HFFc6 (cell line): Measurements from ENCODE around the gene CD84. TPM values are rescaled to one million over a fixed set of nuclear protein-coding genes. Genes with fewer than 3 reads are reported as not detected.
"Not testable (repeated sequence)": the region's sequence is repeated elsewhere in the genome, so short reads cannot be mapped to it uniquely, and the experiment has no call there.

Experiments used
- DNase-seq: peaks from one replicate; pipeline ENCODE4 v3.0.0-alpha.2; 2018
- H3K27ac Mint-ChIP-seq: 2 replicates; pipeline ENCODE4 v1.8.0; 2020; ENCODE audit warnings: mild to moderate bottlenecking, mixed read lengths
- H3K27me3 Mint-ChIP-seq: 2 replicates; pipeline ENCODE4 v1.8.0; 2021; ENCODE audit warnings: mild to moderate bottlenecking, moderate library complexity, mixed read lengths; ENCODE audit not compliant: insufficient read depth
- H3K36me3 Mint-ChIP-seq: 2 replicates; pipeline ENCODE4 v1.8.0; 2021; ENCODE audit warnings: low read depth, mixed read lengths
- H3K4me1 Mint-ChIP-seq: 2 replicates; pipeline ENCODE4 v1.8.0; 2020; ENCODE audit warnings: low read depth, mixed read lengths
- H3K4me3 Mint-ChIP-seq: 2 replicates; pipeline ENCODE4 v1.8.0; 2020; ENCODE audit warnings: mild to moderate bottlenecking, moderate library complexity, mixed read lengths
- H3K9me3 Mint-ChIP-seq: 2 replicates; pipeline ENCODE4 v1.8.0; 2020; ENCODE audit warnings: mild to moderate bottlenecking, mixed read lengths
- CTCF ChIP-seq: fragments of 200-600 bp; sonication (generic); IDR thresholded peaks from 2 replicates; pipeline ENCODE4 v1.5.0; 2021; ENCODE audit warnings: antibody characterized with exemption, mild to moderate bottlenecking
- total RNA-seq, 6 experiments: library from RNA; stranded (reverse); fragmentation: NEBNext Ultra II Directional; extraction: Animal tissue kit (Norgen Biotek cat#: 25700); gene quantifications; 2 replicates in 1 of 6; 3 replicates in 5 of 6; pipeline ENCODE4 v1.2.3, GENCODE V29; 2021

The CD84 gene
- total RNA-seq, 6 experiments from 2014 or later: not detected

GRCh38 chr1:160570840-160571239 is 8.5 kb downstream of the CD84 start:
- Mint-ChIP-seq H3K36me3 (no peaks in the 10 kb centered on the region), H3K4me1 (no peaks in the 10 kb centered on the region), H3K27ac (no peak overlapping the region), H3K4me3 (no peak overlapping the region), H3K9me3 (0 out of 2 replicates have a peak, but pooled peaks cover 5% of the 10 kb centered on the region), H3K27me3 (no peaks in the 10 kb centered on the region)
- no peak for TF ChIP-seq CTCF
- no peak for DNase-seq

- TF ChIP-seq CTCF: no peak
- Mint-ChIP-seq H3K4me3 (no peak overlapping the region), H3K27ac (no peak overlapping the region), H3K4me1 (no peaks in the 10 kb centered on the region), H3K36me3 (no peaks in the 10 kb centered on the region), H3K27me3 (no peaks in the 10 kb centered on the region), H3K9me3 (0 out of 2 replicates have a peak, but pooled peaks cover 5% of the 10 kb centered on the region)
- no peak for DNase-seq
Observed at GRCh38 chr1:160569806-160570205, 9.5 kb downstream of the CD84 start.

- Mint-ChIP-seq H3K4me1 (no peaks in the 10 kb centered on the region), H3K27me3 (no peaks in the 10 kb centered on the region), H3K9me3 (0 out of 2 replicates have a peak, but pooled peaks cover 5% of the 10 kb centered on the region), H3K4me3 (no peak overlapping the region), H3K36me3 (no peaks in the 10 kb centered on the region), H3K27ac (no peak overlapping the region)
- DNase-seq: no peak
- no peak for TF ChIP-seq CTCF
Observed at GRCh38 chr1:160567858-160568682, 11.2 kb downstream of the CD84 start.

- H3K4me1 Mint-ChIP-seq: no peaks in the 10 kb centered on the region
- H3K9me3 Mint-ChIP-seq: 0 out of 2 replicates have a peak, but pooled peaks cover 5% of the 10 kb centered on the region
- H3K36me3 Mint-ChIP-seq: no peaks in the 10 kb centered on the region
- TF ChIP-seq CTCF: no peak
- H3K27ac Mint-ChIP-seq: no peak overlapping the region
- DNase-seq: no peak
- no peaks in the 10 kb centered on the region for H3K27me3 Mint-ChIP-seq
- H3K4me3 Mint-ChIP-seq: no peak overlapping the region
Observed at GRCh38 chr1:160567341-160567740, 12.0 kb downstream of the CD84 start.

- no peak for TF ChIP-seq CTCF
- Mint-ChIP-seq H3K9me3 (no peaks in the 10 kb centered on the region), H3K27me3 (peaks cover under 1% of the 10 kb centered on the region; the same call in 1 of the 2 replicates), H3K36me3 (no peaks in the 10 kb centered on the region), H3K4me3 (no peak overlapping the region), H3K4me1 (no peaks in the 10 kb centered on the region), H3K27ac (no peak overlapping the region)
- no peak for DNase-seq
Observed at GRCh38 chr1:160565564-160565963, 13.7 kb downstream of the CD84 start.

GRCh38 chr1:160563230-160563629 is 16.1 kb downstream of the CD84 start:
- not testable (repeated sequence) for DNase-seq, H3K9me3 Mint-ChIP-seq, H3K27me3 Mint-ChIP-seq, H3K27ac Mint-ChIP-seq, H3K36me3 Mint-ChIP-seq, H3K4me1 Mint-ChIP-seq, H3K4me3 Mint-ChIP-seq

- H3K27me3 Mint-ChIP-seq: not testable (repeated sequence)
Observed at GRCh38 chr1:160562745-160563144, 16.6 kb downstream of the CD84 start.

More at GRCh38 chr1:160562745-160563144, 16.6 kb downstream of the CD84 start:
- H3K36me3 Mint-ChIP-seq, H3K27ac Mint-ChIP-seq, H3K9me3 Mint-ChIP-seq, DNase-seq, H3K4me3 Mint-ChIP-seq, H3K4me1 Mint-ChIP-seq: not testable (repeated sequence)
